CD4-positive, alpha-beta T cell (primary cell): ENCODE results near the gene COL23A1. TPM values are rescaled to one million over a fixed set of nuclear protein-coding genes. Genes with fewer than 3 reads are reported as not detected.

Experiments used
- ATAC-seq: fragments of 200-7000 bp; cut with Tn5 transposase; one replicate; pipeline ENCODE4 v1.10.0; 2022; ENCODE audit warnings: mild to moderate bottlenecking; ENCODE audit not compliant: poor library complexity
- CTCF ChIA-PET: fragments of 350-600 bp; sonication (Branson Sonifier 250); formaldehyde crosslinking; loops from one replicate; lab custom pipeline; 2021; ENCODE audit warnings: antibody characterized with exemption, inconsistent platforms; lab: Charles Lee
- POLR2A ChIA-PET: fragments of 350-600 bp; sonication (Branson Sonifier 250); formaldehyde crosslinking; loops from one replicate; lab custom pipeline; 2021; ENCODE audit warnings: antibody characterized with exemption, inconsistent platforms; lab: Charles Lee
- DNase-seq, 14 experiments: peaks; one replicate each; pipeline ENCODE4 v3.0.0-alpha.2; 2013 to 2020; ENCODE audit warnings: mixed read lengths in 2 of 14
- H3K27ac ChIP-seq, 2 donors: one replicate each; pipeline versions ENCODE4 v1.5.1 to v1.7.0; 2013; ENCODE audit warnings: low read length in 2 of 2, low read depth in 1 of 2, mild to moderate bottlenecking in 1 of 2
- H3K27me3 ChIP-seq, 2 experiments: 1 replicate in 1 of 2; 2 replicates in 1 of 2; pipeline versions ENCODE4 v1.6.1 to v1.7.0; 2013; ENCODE audit warnings: low read length in 2 of 2, control low read depth in 1 of 2, mild to moderate bottlenecking in 1 of 2, moderate library complexity in 1 of 2; ENCODE audit not compliant: insufficient read depth in 2 of 2, control insufficient read depth in 1 of 2
- H3K36me3 ChIP-seq: one replicate; pipeline ENCODE4 v1.6.1; 2013; ENCODE audit warnings: low read length, control low read depth; ENCODE audit not compliant: insufficient read depth
- H3K4me1 ChIP-seq: one replicate; pipeline ENCODE4 v1.6.1; 2013; ENCODE audit warnings: low read length, control low read depth; ENCODE audit not compliant: insufficient read depth
- H3K4me3 ChIP-seq: one replicate; pipeline ENCODE4 v1.5.1; 2013; ENCODE audit warnings: mild to moderate bottlenecking, low read length, moderate library complexity
- H3K9me3 ChIP-seq, 2 experiments: 1 replicate in 1 of 2; 2 replicates in 1 of 2; pipeline versions ENCODE4 v1.6.1 to v1.7.0; 2013; ENCODE audit warnings: low read length in 2 of 2, mild to moderate bottlenecking in 2 of 2, control low read depth in 1 of 2, moderate library complexity in 1 of 2; ENCODE audit not compliant: control insufficient read depth in 1 of 2, insufficient read depth in 1 of 2
- H3K27ac Mint-ChIP-seq: one replicate; pipeline ENCODE4 v1.8.0; 2020; ENCODE audit warnings: mixed read lengths
- H3K27me3 Mint-ChIP-seq: one replicate; pipeline ENCODE4 v1.8.0; 2021; ENCODE audit warnings: mixed read lengths
- H3K36me3 Mint-ChIP-seq: one replicate; pipeline ENCODE4 v1.8.0; 2021; ENCODE audit warnings: low read depth, mixed read lengths
- H3K4me1 Mint-ChIP-seq: one replicate; pipeline ENCODE4 v1.8.0; 2021; ENCODE audit warnings: low read depth, mixed read lengths
- H3K4me3 Mint-ChIP-seq: one replicate; pipeline ENCODE4 v1.8.0; 2020; ENCODE audit warnings: mild to moderate bottlenecking, mixed read lengths
- H3K9me3 Mint-ChIP-seq: one replicate; pipeline ENCODE4 v1.8.0; 2020; ENCODE audit warnings: mixed read lengths
- intact Hi-C, 2 experiments: fragments of 100-400 bp; cut with DNase I in 1 of 2; cut with micrococcal nuclease in 1 of 2; formaldehyde crosslinking; loops; one replicate each; pipeline versions ENCODE4 v1.15.1 to v1.9.0; 2023 to 2025; cut with DNase I, micrococcal nuclease
- total RNA-seq, 174 experiments: library from RNA in 2 of 174; stranded (reverse) in 2 of 174; gene quantifications; one replicate each; pipeline ENCODE4 v1.2.3 and lab custom pipeline; 2021 to 2026
- TF ChIP-seq, protein P1 (sequence below): fragments of 200-600 bp; IDR thresholded peaks from one replicate; pipeline ENCODE4 v1.8.0; 2022; ENCODE audit warnings: antibody characterized with exemption, mild to moderate bottlenecking

Gene COL23A1
- total RNA-seq, 2 experiments from 2014 or later: not detected

DNA sequence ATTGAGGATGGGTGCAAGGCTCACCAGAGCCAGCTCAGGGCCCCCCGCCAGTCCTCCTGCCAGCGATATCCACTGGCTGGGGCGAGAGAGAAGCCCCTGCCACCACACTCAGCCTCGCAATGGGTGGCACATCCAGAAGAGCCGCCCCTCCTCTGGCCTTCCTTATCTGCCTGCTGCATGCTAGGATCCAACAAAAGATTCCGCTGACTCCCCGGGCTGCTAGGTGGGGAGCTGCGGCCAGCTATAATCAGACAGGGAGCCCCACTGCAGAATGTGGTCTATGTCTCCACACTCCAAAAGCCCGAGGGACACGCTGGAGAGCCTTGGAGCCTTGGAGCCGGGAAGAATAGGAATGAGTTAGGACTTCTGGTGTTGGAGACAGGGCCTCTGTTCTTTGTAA, 32.8 kb downstream of the COL23A1 start:
- intact Hi-C loops: no loop called here
- H3K27ac ChIP-seq: no peak overlapping the region
- no peak for ATAC-seq
- no peak overlapping the region for H3K4me3 ChIP-seq
- Mint-ChIP-seq H3K9me3 (no peaks in the 10 kb centered on the region), H3K4me3 (no peak overlapping the region), H3K36me3 (no peaks in the 10 kb centered on the region), H3K27me3 (peaks cover 34% of the 10 kb centered on the region), H3K4me1 (no peaks in the 10 kb centered on the region), H3K27ac (no peak overlapping the region)
- TF ChIP-seq, protein P1, sequence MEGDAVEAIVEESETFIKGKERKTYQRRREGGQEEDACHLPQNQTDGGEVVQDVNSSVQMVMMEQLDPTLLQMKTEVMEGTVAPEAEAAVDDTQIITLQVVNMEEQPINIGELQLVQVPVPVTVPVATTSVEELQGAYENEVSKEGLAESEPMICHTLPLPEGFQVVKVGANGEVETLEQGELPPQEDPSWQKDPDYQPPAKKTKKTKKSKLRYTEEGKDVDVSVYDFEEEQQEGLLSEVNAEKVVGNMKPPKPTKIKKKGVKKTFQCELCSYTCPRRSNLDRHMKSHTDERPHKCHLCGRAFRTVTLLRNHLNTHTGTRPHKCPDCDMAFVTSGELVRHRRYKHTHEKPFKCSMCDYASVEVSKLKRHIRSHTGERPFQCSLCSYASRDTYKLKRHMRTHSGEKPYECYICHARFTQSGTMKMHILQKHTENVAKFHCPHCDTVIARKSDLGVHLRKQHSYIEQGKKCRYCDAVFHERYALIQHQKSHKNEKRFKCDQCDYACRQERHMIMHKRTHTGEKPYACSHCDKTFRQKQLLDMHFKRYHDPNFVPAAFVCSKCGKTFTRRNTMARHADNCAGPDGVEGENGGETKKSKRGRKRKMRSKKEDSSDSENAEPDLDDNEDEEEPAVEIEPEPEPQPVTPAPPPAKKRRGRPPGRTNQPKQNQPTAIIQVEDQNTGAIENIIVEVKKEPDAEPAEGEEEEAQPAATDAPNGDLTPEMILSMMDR: no peak
- CTCF ChIA-PET: no interaction called here
- no peaks in the 10 kb centered on the region for H3K36me3 ChIP-seq
- POLR2A ChIA-PET: no interaction called here
- no peaks in the 10 kb centered on the region for H3K4me1 ChIP-seq
- peaks cover 0 to 8% of the 10 kb centered on the region in 2 experiments for H3K9me3 ChIP-seq
- no peaks in the 10 kb centered on the region for H3K27me3 ChIP-seq
- no peak for DNase-seq

DNA sequence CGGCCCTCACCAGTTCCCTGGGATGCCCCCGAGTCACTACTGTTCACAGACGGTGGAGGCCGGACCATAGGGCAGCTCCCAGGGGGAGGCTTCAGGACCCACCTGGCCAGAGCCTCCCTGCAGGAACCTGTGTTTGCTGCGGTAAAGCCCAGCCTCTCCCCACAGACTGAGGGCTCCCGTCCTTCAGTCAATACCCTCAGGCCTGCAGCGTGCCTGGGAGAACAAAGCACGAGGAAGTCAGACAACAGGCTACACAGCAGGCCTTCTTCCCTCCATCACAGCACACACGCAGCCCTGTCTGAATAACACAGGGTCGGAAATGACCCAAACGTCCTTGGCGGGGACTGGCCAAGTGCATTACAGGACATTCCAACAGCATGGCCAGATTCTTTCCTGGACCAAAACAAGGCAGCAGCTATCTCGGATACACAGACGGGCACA, 34.4 kb downstream of the COL23A1 start:
- H3K27ac Mint-ChIP-seq: no peak overlapping the region
- H3K27me3 ChIP-seq: no peaks in the 10 kb centered on the region
- intact Hi-C loops: no loop called here
- H3K4me3 Mint-ChIP-seq: no peak overlapping the region
- no peak overlapping the region for H3K4me3 ChIP-seq
- POLR2A ChIA-PET: no interaction called here
- H3K4me1 ChIP-seq: no peaks in the 10 kb centered on the region
- H3K4me1 Mint-ChIP-seq: no peaks in the 10 kb centered on the region
- TF ChIP-seq, protein P1: no peak
- H3K27ac ChIP-seq: no peak overlapping the region
- H3K9me3 ChIP-seq: no peaks in the 10 kb centered on the region
- no peaks in the 10 kb centered on the region for H3K36me3 Mint-ChIP-seq
- H3K36me3 ChIP-seq: no peaks in the 10 kb centered on the region
- DNase-seq: no peak
- H3K9me3 Mint-ChIP-seq: no peaks in the 10 kb centered on the region
- no peak for ATAC-seq
- peaks cover 36% of the 10 kb centered on the region for H3K27me3 Mint-ChIP-seq
- CTCF ChIA-PET: no interaction called here

DNA sequence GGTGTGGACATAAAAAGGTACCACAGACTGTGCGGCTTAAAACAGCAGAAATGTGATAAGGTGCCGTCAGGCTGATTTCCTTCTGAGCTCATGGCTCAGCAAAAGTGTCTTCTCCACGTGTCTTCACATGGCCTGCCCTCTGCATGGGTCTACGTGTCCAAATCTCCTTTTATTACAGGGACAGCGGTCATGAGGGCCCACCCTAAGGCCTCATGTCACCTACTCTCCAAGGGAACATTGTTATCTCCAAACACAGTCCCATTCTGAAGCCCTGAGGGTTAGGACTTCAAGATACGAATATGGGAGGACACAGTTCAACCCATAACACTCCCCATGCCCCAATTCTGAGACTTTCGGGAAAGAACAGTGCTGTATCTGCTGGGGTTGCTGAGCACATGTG, 35.2 kb downstream of the COL23A1 start:
- POLR2A ChIA-PET: no interaction called here
- H3K4me3 ChIP-seq: no peak overlapping the region
- Mint-ChIP-seq H3K27ac (no peak overlapping the region), H3K4me3 (no peak overlapping the region), H3K9me3 (no peaks in the 10 kb centered on the region), H3K27me3 (peaks cover 30% of the 10 kb centered on the region), H3K36me3 (no peaks in the 10 kb centered on the region), H3K4me1 (no peaks in the 10 kb centered on the region)
- H3K4me1 ChIP-seq: no peaks in the 10 kb centered on the region
- CTCF ChIA-PET: no interaction called here
- H3K27me3 ChIP-seq: no peaks in the 10 kb centered on the region
- DNase-seq (no peak), ATAC-seq (no peak)
- H3K9me3 ChIP-seq: no peaks in the 10 kb centered on the region
- TF ChIP-seq, protein P1: no peak
- intact Hi-C loops: no loop called here
- no peak overlapping the region for H3K27ac ChIP-seq
- no peaks in the 10 kb centered on the region for H3K36me3 ChIP-seq
